Measurements from ENCODE around the gene GCFC2.

Gene GCFC2

GRCh38 chr2:75621228-75621627 is 89.5 kb downstream of the GCFC2 start:
- H3K4me1 ChIP-seq (ENCODE audit: control insufficient read depth, insufficient read depth, low read length) = no peaks in the 10 kb centered on the region
- no peaks in the 10 kb centered on the region for H3K36me3 ChIP-seq (ENCODE audit: control insufficient read depth, insufficient read depth, low read length)
- no peak overlapping the region for H3K4me3 ChIP-seq (ENCODE audit: low read depth, low read length)
- no peaks in the 10 kb centered on the region for H3K27me3 ChIP-seq (ENCODE audit: control insufficient read depth, insufficient read depth, low read length)
- H3K9ac ChIP-seq (ENCODE audit: low read depth, low read length) = no peak overlapping the region
- H3K9me3 ChIP-seq (ENCODE audit: control insufficient read depth, insufficient read depth, low read length) = no peaks in the 10 kb centered on the region

- Histone ChIP-seq H3K9me3 (ENCODE audit: control insufficient read depth, insufficient read depth, low read length) (no peaks in the 10 kb centered on the region), H3K4me1 (ENCODE audit: control insufficient read depth, insufficient read depth, low read length) (no peaks in the 10 kb centered on the region), H3K4me3 (ENCODE audit: low read depth, low read length) (no peak overlapping the region), H3K36me3 (ENCODE audit: control insufficient read depth, insufficient read depth, low read length) (no peaks in the 10 kb centered on the region), H3K9ac (ENCODE audit: low read depth, low read length) (no peak overlapping the region), H3K27me3 (ENCODE audit: control insufficient read depth, insufficient read depth, low read length) (no peaks in the 10 kb centered on the region)
These were observed 90.6 kb downstream of the GCFC2 start for GRCh38 chr2:75619956-75620740.

- Histone ChIP-seq H3K9ac (ENCODE audit: low read depth, low read length) (no peak overlapping the region), H3K9me3 (ENCODE audit: control insufficient read depth, insufficient read depth, low read length) (no peaks in the 10 kb centered on the region)
These were observed 93.8 kb downstream of the GCFC2 start for GRCh38 chr2:75616933-75617332.

GRCh38 chr2:75616406-75616805 is 94.3 kb downstream of the GCFC2 start:
- H3K9me3 ChIP-seq (ENCODE audit: control insufficient read depth, insufficient read depth, low read length) = no peaks in the 10 kb centered on the region
- no peaks in the 10 kb centered on the region for H3K36me3 ChIP-seq (ENCODE audit: control insufficient read depth, insufficient read depth, low read length)
- no peak overlapping the region for H3K9ac ChIP-seq (ENCODE audit: low read depth, low read length)
- no peaks in the 10 kb centered on the region for H3K4me1 ChIP-seq (ENCODE audit: control insufficient read depth, insufficient read depth, low read length)
- H3K4me3 ChIP-seq (ENCODE audit: low read depth, low read length) = no peak overlapping the region
- H3K27me3 ChIP-seq (ENCODE audit: control insufficient read depth, insufficient read depth, low read length) = no peaks in the 10 kb centered on the region

More at GRCh38 chr2:75616933-75617332, 93.8 kb downstream of the GCFC2 start:
- H3K4me1 ChIP-seq (ENCODE audit: control insufficient read depth, insufficient read depth, low read length) = no peaks in the 10 kb centered on the region
- no peaks in the 10 kb centered on the region for H3K27me3 ChIP-seq (ENCODE audit: control insufficient read depth, insufficient read depth, low read length)
- H3K4me3 ChIP-seq (ENCODE audit: low read depth, low read length) = no peak overlapping the region
- H3K36me3 ChIP-seq (ENCODE audit: control insufficient read depth, insufficient read depth, low read length) = no peaks in the 10 kb centered on the region

- H3K4me3 ChIP-seq (ENCODE audit: low read depth, low read length) = no peak overlapping the region
- H3K9ac ChIP-seq (ENCODE audit: low read depth, low read length) = no peak overlapping the region
- peaks cover 3% of the 10 kb centered on the region for H3K27me3 ChIP-seq (ENCODE audit: control insufficient read depth, insufficient read depth, low read length)
- H3K9me3 ChIP-seq (ENCODE audit: control insufficient read depth, insufficient read depth, low read length) = no peaks in the 10 kb centered on the region
- no peaks in the 10 kb centered on the region for H3K36me3 ChIP-seq (ENCODE audit: control insufficient read depth, insufficient read depth, low read length)
- H3K4me1 ChIP-seq (ENCODE audit: control insufficient read depth, insufficient read depth, low read length) = no peaks in the 10 kb centered on the region
These were observed 96.5 kb downstream of the GCFC2 start for GRCh38 chr2:75614162-75614651.

- Histone ChIP-seq H3K36me3 (ENCODE audit: control insufficient read depth, insufficient read depth, low read length) (no peaks in the 10 kb centered on the region), H3K4me1 (ENCODE audit: control insufficient read depth, insufficient read depth, low read length) (peaks cover 6% of the 10 kb centered on the region), H3K4me3 (ENCODE audit: low read depth, low read length) (no peak overlapping the region), H3K9me3 (ENCODE audit: control insufficient read depth, insufficient read depth, low read length) (no peaks in the 10 kb centered on the region), H3K27me3 (ENCODE audit: control insufficient read depth, insufficient read depth, low read length) (peaks cover 3% of the 10 kb centered on the region), H3K9ac (ENCODE audit: low read depth, low read length) (no peak overlapping the region)
These were observed 97.9 kb downstream of the GCFC2 start for GRCh38 chr2:75612862-75613243.
